Spleen (tissue), 7 donors: Measurements from ENCODE around the gene ZW10.

Experiments
- CTCF ChIP-seq, 11 experiments: fragments of 200-600 bp in 7 of 11; fragments of 450-650 bp in 4 of 11; sonication (generic) in 4 of 11; IDR thresholded peaks in 8 of 11; conservative IDR thresholded peaks in 3 of 11; 1 replicate in 7 of 11; 2 replicates in 4 of 11; pipeline versions ENCODE4 v1.4.0 to v1.8.0; 2016 to 2021; ENCODE audit warnings: antibody characterized with exemption in 11 of 11, inconsistent platforms in 4 of 11, mild to moderate bottlenecking in 1 of 11
- POLR2A ChIP-seq, 3 donors: fragments of 450-650 bp; IDR thresholded peaks; one replicate each; pipeline ENCODE4 v1.5.1; 2017; ENCODE audit warnings: antibody characterized with exemption in 3 of 3, mild to moderate bottlenecking in 1 of 3
- donor health status: DM: no; HTN: no; CAD: no; lungs with moderate emphysema.
- donor health status: DM: no; HTN: no; CAD: no.
- donor health status: DM: no; HTN: no; CAD: no.

GRCh38 chr11:113697111-113697510 lies 76.4 kb downstream of the ZW10 start:
- TF ChIP-seq CTCF (IDR thresholded peaks at IDR 0.05 in 8 of 11, conservative IDR thresholded peaks at IDR 0.05 in 3 of 11) = no peak
- TF ChIP-seq POLR2A (IDR thresholded peaks at IDR 0.05) = no peak
